H1 (cell line): ENCODE data around the gene IFT81. TPM values are rescaled to one million over a fixed set of nuclear protein-coding genes. Genes with fewer than 3 reads are reported as not detected.

ENCODE experiments used
- ASH2L ChIP-seq: fragments of 200-600, 300-600 bp; sonication (generic); IDR thresholded peaks from one replicate; pipeline ENCODE4 v1.7.1; 2017; ENCODE audit warnings: low read length
- CHD7 ChIP-seq: fragments of 300-600 bp; sonication (generic); IDR thresholded peaks from 2 replicates; pipeline ENCODE4 v1.7.1; 2012; ENCODE audit warnings: low read length, moderate library complexity, mild to moderate bottlenecking, inconsistent platforms; ENCODE audit not compliant: insufficient replicate concordance
- SRF ChIP-seq: IDR thresholded peaks from 2 replicates; pipeline ENCODE4 v1.6.1; 2011; ENCODE audit warnings: mild to moderate bottlenecking, low read depth, low read length, moderate library complexity
- ZNF274 ChIP-seq: IDR thresholded peaks from 2 replicates; pipeline ENCODE4 v1.7.0; 2012; ENCODE audit warnings: low read length, borderline replicate concordance; ENCODE audit errors: extremely low read depth
- polyA plus RNA-seq, 7 experiments: library from polyadenylated mRNA; depleted of rRNA in 3 of 7; stranded (reverse) in 5 of 7; unstranded in 2 of 7; fragments of >200 nt in 5 of 7; fragments of 200-250 nt in 2 of 7; gene quantifications; 1 replicate in 5 of 7; 2 replicates in 1 of 7; 4 replicates in 1 of 7; pipeline versions ENCODE4 v1.2.1 to v1.2.3, GENCODE V29; 2011 to 2013; ENCODE audit warnings: missing spikeins in 2 of 7, mixed read lengths in 2 of 7
- total RNA-seq: library from RNA; stranded (reverse); fragmentation: NEBNext Ultra II Directional; extraction: Animal tissue kit (Norgen Biotek cat#: 25700); gene quantifications from 2 replicates; pipeline ENCODE4 v1.2.1, GENCODE V29; 2021

IFT81 gene
- total and polyA plus RNA-seq, 2 of the 8 experiments (the other 6 are each of a cell fraction or from before 2014, with no cell fraction given): 4.1 to 14.5 TPM

DNA sequence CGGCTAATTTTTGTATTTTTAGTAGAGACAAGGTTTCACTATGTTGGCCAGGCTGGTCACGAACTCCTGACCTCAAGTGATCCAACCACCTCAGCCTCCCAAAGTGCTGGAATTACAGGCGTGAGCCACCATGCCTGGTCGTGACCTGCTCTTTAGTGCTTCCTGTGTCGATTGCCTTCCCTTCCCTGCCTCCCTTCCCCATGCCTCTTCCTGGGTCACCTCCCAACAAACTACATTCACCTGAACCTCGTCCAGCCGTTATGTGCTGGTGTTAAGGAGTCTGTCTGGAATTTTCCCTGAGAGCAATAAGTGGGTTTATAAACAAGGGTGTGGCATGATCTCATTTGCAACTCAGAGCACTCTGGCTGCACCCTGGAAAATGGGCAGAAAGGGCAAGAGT lies 43.7 kb upstream of the IFT81 start (continued):
- TF ChIP-seq CHD7 (no peak), SRF (no peak), ZNF274 (no peak), ASH2L (no peak)
